CD14-positive monocyte (primary cell): ENCODE results near the gene HBA1. TPM values are rescaled to one million over a fixed set of nuclear protein-coding genes. Genes with fewer than 3 reads are reported as not detected.
"Not testable (repeated sequence)": the region's sequence is repeated elsewhere in the genome, so short reads cannot be mapped to it uniquely, and the experiment has no call there.

Experiments
- DNase-seq, 3 donors: peaks; one replicate each; pipeline ENCODE4 v3.0.0-alpha.2; 2011 to 2022
- H2AFZ ChIP-seq: 2 replicates; pipeline ENCODE4 v1.6.0; 2012; ENCODE audit warnings: mild to moderate bottlenecking, low read depth, low read length, inconsistent platforms; ENCODE audit not compliant: insufficient read depth, poor library complexity, severe bottlenecking
- H3K27ac ChIP-seq, 2 donors: 1 replicate in 1 of 2; 2 replicates in 1 of 2; pipeline ENCODE4 v1.5.1; 2012 to 2013; ENCODE audit warnings: low read length in 2 of 2, control low read depth in 1 of 2, inconsistent platforms in 1 of 2, low read depth in 1 of 2, mild to moderate bottlenecking in 1 of 2
- H3K27me3 ChIP-seq, 2 donors: one replicate each; pipeline versions ENCODE4 v1.6.0 to v1.6.1; 2011 to 2013; ENCODE audit warnings: low read length in 2 of 2; ENCODE audit not compliant: control insufficient read depth in 2 of 2, insufficient read depth in 2 of 2
- H3K36me3 ChIP-seq, 2 donors: replicated peaks in 1 of 2; 1 replicate in 1 of 2; 2 replicates in 1 of 2; pipeline versions ENCODE4 v1.5.1 to v1.6.1; 2012 to 2013; ENCODE audit warnings: low read length in 2 of 2, control low read depth in 1 of 2, inconsistent platforms in 1 of 2, mild to moderate bottlenecking in 1 of 2; ENCODE audit not compliant: insufficient read depth in 2 of 2, control insufficient read depth in 1 of 2
- H3K4me1 ChIP-seq, 2 donors: 1 replicate in 1 of 2; 2 replicates in 1 of 2; pipeline versions ENCODE4 v1.5.1 to v1.6.1; 2012 to 2013; ENCODE audit warnings: low read length in 2 of 2, control low read depth in 1 of 2, inconsistent platforms in 1 of 2, mild to moderate bottlenecking in 1 of 2, moderate library complexity in 1 of 2; ENCODE audit not compliant: insufficient read depth in 2 of 2, control insufficient read depth in 1 of 2
- H3K4me2 ChIP-seq: replicated peaks from 2 replicates; pipeline ENCODE3; 2012; ENCODE audit warnings: low read length, moderate library complexity, mild to moderate bottlenecking; ENCODE audit not compliant: poor library complexity, severe bottlenecking; ENCODE audit errors: extremely low read depth
- H3K4me3 ChIP-seq, 3 experiments: fragments of 200-600 bp in 1 of 3; sonication (generic) in 1 of 3; replicated peaks in 1 of 3; 1 replicate in 2 of 3; 2 replicates in 1 of 3; pipeline ENCODE4 v1.5.1; 2011 to 2013; ENCODE audit warnings: low read length in 3 of 3, mild to moderate bottlenecking in 3 of 3, control low read depth in 2 of 3, low read depth in 2 of 3, inconsistent platforms in 1 of 3, moderate library complexity in 1 of 3
- H3K79me2 ChIP-seq: 2 replicates; pipeline ENCODE4 v1.6.0; 2012; ENCODE audit warnings: mild to moderate bottlenecking, control low read depth, inconsistent platforms, low read length, moderate library complexity; ENCODE audit not compliant: insufficient read depth
- H3K9ac ChIP-seq: 2 replicates; pipeline ENCODE4 v1.6.0; 2017; ENCODE audit warnings: low read length, mild to moderate bottlenecking; ENCODE audit not compliant: insufficient read depth, poor library complexity, severe bottlenecking
- H3K9me3 ChIP-seq, 2 donors: replicated peaks in 1 of 2; 1 replicate in 1 of 2; 2 replicates in 1 of 2; pipeline versions ENCODE4 v1.5.1 to v1.6.1; 2012 to 2013; ENCODE audit warnings: low read length in 2 of 2, control low read depth in 1 of 2; ENCODE audit not compliant: control insufficient read depth in 1 of 2, insufficient read depth in 1 of 2
- H4K20me1 ChIP-seq: 2 replicates; pipeline ENCODE4 v1.6.0; 2012; ENCODE audit warnings: mild to moderate bottlenecking, low read length, control low read depth, moderate library complexity; ENCODE audit not compliant: insufficient read depth
- H3K27ac Mint-ChIP-seq, 7 donors: one replicate each; pipeline ENCODE4 v1.8.0; 2020; ENCODE audit warnings: mild to moderate bottlenecking in 7 of 7, mixed read lengths in 7 of 7, moderate library complexity in 6 of 7, inconsistent platforms in 2 of 7
- H3K27me3 Mint-ChIP-seq, 3 donors: one replicate each; pipeline ENCODE4 v1.8.0; 2021 to 2022; ENCODE audit warnings: low read depth in 3 of 3, mild to moderate bottlenecking in 3 of 3, mixed read lengths in 3 of 3, moderate library complexity in 3 of 3, inconsistent platforms in 1 of 3
- H3K36me3 Mint-ChIP-seq, 2 donors: one replicate each; pipeline ENCODE4 v1.8.0; 2020; ENCODE audit warnings: mixed read lengths in 2 of 2, inconsistent platforms in 1 of 2, mild to moderate bottlenecking in 1 of 2
- H3K4me1 Mint-ChIP-seq: one replicate; pipeline ENCODE4 v1.8.0; 2020; ENCODE audit warnings: mild to moderate bottlenecking, mixed read lengths
- H3K4me3 Mint-ChIP-seq, 2 donors: one replicate each; pipeline ENCODE4 v1.8.0; 2020; ENCODE audit warnings: mild to moderate bottlenecking in 2 of 2, mixed read lengths in 2 of 2, moderate library complexity in 1 of 2
- H3K9me3 Mint-ChIP-seq, 7 donors: one replicate each; pipeline ENCODE4 v1.8.0; 2020 to 2022; ENCODE audit warnings: mixed read lengths in 7 of 7, mild to moderate bottlenecking in 6 of 7, moderate library complexity in 6 of 7, inconsistent platforms in 2 of 7
- WGBS: methylation state at CpG from one replicate; pipeline ENCODE4 v1.1.5; 2013; ENCODE audit warnings: missing lambda C conversion rate; ENCODE audit not compliant: insufficient coverage; 5-methylcytosine and 5-hydroxymethylcytosine counted together
- intact Hi-C, 2 donors: fragments of 100-400 bp; cut with micrococcal nuclease; formaldehyde crosslinking; loops; one replicate each; pipeline versions ENCODE4 v1.15.0 to v1.15.1; 2023
- polyA plus RNA-seq, 3 donors: library from polyadenylated mRNA; depleted of rRNA in 1 of 3; unstranded in 2 of 3; stranded (reverse) in 1 of 3; fragments of 300-500 nt in 2 of 3; fragments of >200 nt in 1 of 3; fragmentation: Illumina TruSeq in 2 of 3; gene quantifications; 1 replicate in 2 of 3; 2 replicates in 1 of 3; pipeline ENCODE4 v1.2.3, GENCODE V29; 2012 to 2021
- TF ChIP-seq, protein P1 (sequence below): fragments of 200-600 bp; IDR thresholded peaks from one replicate; pipeline ENCODE4 v1.8.0; 2022; ENCODE audit warnings: antibody characterized with exemption, mild to moderate bottlenecking

HBA1 gene
- polyA plus RNA-seq, 3 donors: 0.31 to 23.8 (median 22.9) TPM

GRCh38 chr16:149024-149660 is 27.3 kb upstream of the HBA1 start:
- no peak overlapping the region for H3K4me2 ChIP-seq

DNA sequence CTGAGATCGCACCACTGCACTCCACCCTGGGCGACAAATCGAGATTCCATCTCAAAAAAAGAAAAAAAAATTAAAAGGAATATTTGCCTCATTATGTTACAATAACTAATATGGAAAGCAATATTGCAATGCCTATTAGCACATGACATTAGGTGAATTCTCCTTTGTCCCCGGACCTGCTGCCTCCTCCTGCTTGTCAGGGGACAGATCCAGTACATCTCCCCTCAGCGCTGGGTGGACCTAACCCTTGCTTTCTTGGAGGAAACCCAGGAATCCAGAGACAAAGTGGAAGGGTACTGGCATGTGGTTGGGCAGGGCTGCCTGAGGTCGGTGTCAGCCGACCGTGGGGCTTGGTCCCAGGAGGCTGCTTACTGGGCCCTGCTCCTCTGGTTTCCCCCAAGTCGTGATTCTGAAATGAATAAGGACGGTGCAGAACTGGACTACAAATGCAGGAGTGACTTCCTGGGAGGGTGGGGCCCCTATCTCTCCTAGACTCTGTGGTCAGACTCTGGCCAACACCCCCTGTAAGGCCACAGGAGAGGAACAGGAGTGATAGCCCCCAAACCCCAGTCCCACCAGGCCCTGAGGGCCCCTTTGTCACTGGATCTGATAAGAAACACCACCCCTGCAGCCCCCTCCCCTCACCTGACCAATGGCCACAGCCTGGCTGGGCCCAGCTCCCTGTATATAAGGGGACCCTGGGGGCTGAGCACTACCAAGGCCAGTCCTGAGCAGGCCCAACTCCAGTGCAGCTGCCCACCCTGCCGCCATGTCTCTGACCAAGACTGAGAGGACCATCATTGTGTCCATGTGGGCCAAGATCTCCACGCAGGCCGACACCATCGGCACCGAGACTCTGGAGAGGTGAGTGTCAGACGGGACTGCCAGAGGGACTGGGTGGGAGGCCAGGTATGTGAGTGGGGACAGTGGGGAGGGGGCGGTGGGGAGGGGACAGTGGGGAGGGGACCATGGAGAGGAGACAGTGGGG is 24.0 kb upstream of the HBA1 start, which contains the start of gene HBZ:
HBZ (plus strand) TSS at position 504 of the 988 bp plus-strand sequence; CDS start at position 770, 266 bp downstream.
- intact Hi-C loops: no loop called here
- Histone ChIP-seq H3K27me3 (peaks cover 18 to 50% of the 10 kb centered on the region in 2 donors), H4K20me1 (no peaks in the 10 kb centered on the region), H3K4me2 (no peak within 1 kb of the TSS), H3K36me3 (no peaks in the 10 kb centered on the region), H3K9ac (no peak within 1 kb of the TSS), H2AFZ (no peak within 1 kb of the TSS), H3K27ac (no peak within 1 kb of the TSS), H3K9me3 (peaks cover 0 to 3% of the 10 kb centered on the region in 2 donors), H3K79me2 (no peaks in the 10 kb centered on the region), H3K4me3 (no peak within 1 kb of the TSS), H3K4me1 (peaks cover 9% of the 10 kb centered on the region in 2 donors)
- peaks cover 55 to 82% (median 57%) of the 10 kb centered on the region in 3 donors for H3K27me3 Mint-ChIP-seq
- 93% methylated on average over 4 of the region's 17 CpGs for WGBS
- TF ChIP-seq, protein P1, sequence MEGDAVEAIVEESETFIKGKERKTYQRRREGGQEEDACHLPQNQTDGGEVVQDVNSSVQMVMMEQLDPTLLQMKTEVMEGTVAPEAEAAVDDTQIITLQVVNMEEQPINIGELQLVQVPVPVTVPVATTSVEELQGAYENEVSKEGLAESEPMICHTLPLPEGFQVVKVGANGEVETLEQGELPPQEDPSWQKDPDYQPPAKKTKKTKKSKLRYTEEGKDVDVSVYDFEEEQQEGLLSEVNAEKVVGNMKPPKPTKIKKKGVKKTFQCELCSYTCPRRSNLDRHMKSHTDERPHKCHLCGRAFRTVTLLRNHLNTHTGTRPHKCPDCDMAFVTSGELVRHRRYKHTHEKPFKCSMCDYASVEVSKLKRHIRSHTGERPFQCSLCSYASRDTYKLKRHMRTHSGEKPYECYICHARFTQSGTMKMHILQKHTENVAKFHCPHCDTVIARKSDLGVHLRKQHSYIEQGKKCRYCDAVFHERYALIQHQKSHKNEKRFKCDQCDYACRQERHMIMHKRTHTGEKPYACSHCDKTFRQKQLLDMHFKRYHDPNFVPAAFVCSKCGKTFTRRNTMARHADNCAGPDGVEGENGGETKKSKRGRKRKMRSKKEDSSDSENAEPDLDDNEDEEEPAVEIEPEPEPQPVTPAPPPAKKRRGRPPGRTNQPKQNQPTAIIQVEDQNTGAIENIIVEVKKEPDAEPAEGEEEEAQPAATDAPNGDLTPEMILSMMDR: no peak
- H3K27ac Mint-ChIP-seq: peak within 1 kb of the TSS in 1 of 7 donors; percentile 43
- peaks cover 0 to 5% (median 3%) of the 10 kb centered on the region in 7 donors for H3K9me3 Mint-ChIP-seq
- H3K4me3 Mint-ChIP-seq: peak within 1 kb of the TSS in 1 of 2 donors; percentile 35
- no peak for DNase-seq
- H3K4me1 Mint-ChIP-seq: peaks cover 8% of the 10 kb centered on the region
- H3K36me3 Mint-ChIP-seq: peaks cover 5% of the 10 kb centered on the region in 2 donors

More at GRCh38 chr16:149024-149660, 27.3 kb upstream of the HBA1 start:
- H3K27ac Mint-ChIP-seq: no peak overlapping the region
- no peaks in the 10 kb centered on the region for H4K20me1 ChIP-seq
- no peak overlapping the region for H3K4me3 ChIP-seq
- DNase-seq: no peak
- no peak overlapping the region for H2AFZ ChIP-seq
- 61% methylated on average over 9 of the region's 9 CpGs for WGBS
- H3K79me2 ChIP-seq: no peaks in the 10 kb centered on the region
- H3K4me3 Mint-ChIP-seq: no peak overlapping the region
- TF ChIP-seq, protein P1: no peak
- H3K9me3 Mint-ChIP-seq: peaks cover 0 to 2% (median 0%) of the 10 kb centered on the region in 7 donors
- H3K9me3 ChIP-seq: no peaks in the 10 kb centered on the region
- H3K27me3 ChIP-seq: peaks cover 2 to 24% of the 10 kb centered on the region in 2 donors
- H3K4me1 Mint-ChIP-seq: peaks cover under 1% of the 10 kb centered on the region
- H3K27me3 Mint-ChIP-seq: peaks cover 34 to 58% (median 35%) of the 10 kb centered on the region in 3 donors
- intact Hi-C loops: no loop called here
- H3K9ac ChIP-seq: no peak overlapping the region
- H3K36me3 ChIP-seq: no peaks in the 10 kb centered on the region
- no peak overlapping the region for H3K27ac ChIP-seq
- H3K4me1 ChIP-seq: peaks cover under 1% of the 10 kb centered on the region in 2 donors
- H3K36me3 Mint-ChIP-seq: no peaks in the 10 kb centered on the region

DNA sequence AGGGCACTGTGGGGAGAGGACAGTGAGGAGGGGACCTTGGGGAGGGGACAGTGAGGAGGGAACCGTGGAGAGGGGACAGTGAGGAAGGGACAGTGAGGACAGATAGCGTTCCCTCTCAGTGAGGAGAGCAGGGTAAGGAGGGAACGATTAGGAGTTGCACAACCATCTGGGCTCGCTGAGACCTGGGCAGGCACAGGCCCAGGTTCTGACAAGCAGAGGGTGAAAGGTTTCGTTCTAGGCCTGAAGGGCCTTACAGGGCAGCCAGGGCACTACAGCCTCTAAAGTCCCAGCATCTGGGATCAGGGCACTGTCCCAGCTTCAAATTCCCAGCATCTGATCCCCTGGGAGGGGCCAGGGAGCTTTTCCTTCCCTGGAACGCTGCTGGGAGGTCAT is 23.4 kb upstream of the HBA1 start:
- peaks cover 60 to 83% (median 64%) of the 10 kb centered on the region in 3 donors for H3K27me3 Mint-ChIP-seq
- H3K27ac Mint-ChIP-seq, H3K79me2 ChIP-seq, H3K36me3 Mint-ChIP-seq, H3K9me3 ChIP-seq, H3K27ac ChIP-seq, H3K4me3 ChIP-seq, intact Hi-C loops, H2AFZ ChIP-seq, H3K9ac ChIP-seq, H3K4me1 Mint-ChIP-seq, DNase-seq, H3K4me2 ChIP-seq, H4K20me1 ChIP-seq, H3K4me1 ChIP-seq, H3K36me3 ChIP-seq, H3K9me3 Mint-ChIP-seq: not testable (repeated sequence)
- peaks cover 18 to 50% of the 10 kb centered on the region in 2 donors for H3K27me3 ChIP-seq
- WGBS: 50% methylated on average over 1 of the region's 6 CpGs
- peak overlapping the region in 1 of 2 donors; percentile 35 for H3K4me3 Mint-ChIP-seq
